ENCODE results near the gene PLCH1. TPM values are rescaled to one million over a fixed set of nuclear protein-coding genes. Genes with fewer than 3 reads are reported as not detected.

PLCH1 gene
- total RNA-seq, 1 experiment from 2014 or later: 1.4 TPM

DNA sequence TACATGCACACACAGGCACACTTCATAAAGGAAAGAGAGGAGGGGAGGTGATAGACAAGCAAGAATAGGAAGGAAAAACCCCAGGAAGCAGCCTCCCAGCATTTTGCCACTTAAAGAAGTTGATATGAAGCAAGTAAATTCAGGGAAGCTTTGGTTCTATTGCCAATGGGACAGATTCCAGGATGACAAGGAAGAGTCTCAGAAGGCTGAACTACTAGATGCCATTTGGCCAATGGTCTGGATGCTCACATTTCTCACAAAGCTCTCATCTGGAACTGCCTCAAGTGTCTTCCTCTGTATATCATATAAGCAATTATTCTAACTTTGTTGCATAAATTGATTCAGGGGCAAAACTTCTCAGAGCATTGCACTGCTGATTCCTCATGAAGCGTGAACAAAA lies 372.6 kb downstream of the PLCH1 start:
- Histone ChIP-seq H3F3A (ENCODE audit: insufficient read depth, low read depth) (no peaks in the 10 kb centered on the region), H3K4me3 (no peak overlapping the region), H3K9me3 (ENCODE audit: insufficient read depth, low read depth) (no peaks in the 10 kb centered on the region), H3K4me2 (no peak overlapping the region), H3K9me2 (ENCODE audit: insufficient read depth) (no peaks in the 10 kb centered on the region), H3K79me2 (ENCODE audit: low read depth) (no peaks in the 10 kb centered on the region), H3K27ac (no peak overlapping the region), H2AFZ (no peak overlapping the region), H4K20me1 (ENCODE audit: insufficient read depth) (no peaks in the 10 kb centered on the region), H3K4me1 (replicated peaks; ENCODE audit: insufficient read depth) (no peaks in the 10 kb centered on the region), H3K27me3 (ENCODE audit: insufficient read depth, low read depth) (no peaks in the 10 kb centered on the region), H3K36me3 (ENCODE audit: low read depth) (no peaks in the 10 kb centered on the region)
- intact Hi-C loops (cut with micrococcal nuclease; ENCODE audit: unreplicated experiment): no loop called here
- ChIA-PET CTCF (no interaction called here), POLR2A (ENCODE audit: unreplicated experiment) (no interaction called here)
- no peak for DNase-seq
- BruUV-seq (replicated peaks): no TSS peak
- TF ChIP-seq EZH2 (IDR thresholded peaks at IDR 0.05; ENCODE audit: low read depth): no peak
- TF ChIP-seq, protein P1, sequence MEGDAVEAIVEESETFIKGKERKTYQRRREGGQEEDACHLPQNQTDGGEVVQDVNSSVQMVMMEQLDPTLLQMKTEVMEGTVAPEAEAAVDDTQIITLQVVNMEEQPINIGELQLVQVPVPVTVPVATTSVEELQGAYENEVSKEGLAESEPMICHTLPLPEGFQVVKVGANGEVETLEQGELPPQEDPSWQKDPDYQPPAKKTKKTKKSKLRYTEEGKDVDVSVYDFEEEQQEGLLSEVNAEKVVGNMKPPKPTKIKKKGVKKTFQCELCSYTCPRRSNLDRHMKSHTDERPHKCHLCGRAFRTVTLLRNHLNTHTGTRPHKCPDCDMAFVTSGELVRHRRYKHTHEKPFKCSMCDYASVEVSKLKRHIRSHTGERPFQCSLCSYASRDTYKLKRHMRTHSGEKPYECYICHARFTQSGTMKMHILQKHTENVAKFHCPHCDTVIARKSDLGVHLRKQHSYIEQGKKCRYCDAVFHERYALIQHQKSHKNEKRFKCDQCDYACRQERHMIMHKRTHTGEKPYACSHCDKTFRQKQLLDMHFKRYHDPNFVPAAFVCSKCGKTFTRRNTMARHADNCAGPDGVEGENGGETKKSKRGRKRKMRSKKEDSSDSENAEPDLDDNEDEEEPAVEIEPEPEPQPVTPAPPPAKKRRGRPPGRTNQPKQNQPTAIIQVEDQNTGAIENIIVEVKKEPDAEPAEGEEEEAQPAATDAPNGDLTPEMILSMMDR (conservative IDR thresholded peaks at IDR 0.05): no peak

DNA sequence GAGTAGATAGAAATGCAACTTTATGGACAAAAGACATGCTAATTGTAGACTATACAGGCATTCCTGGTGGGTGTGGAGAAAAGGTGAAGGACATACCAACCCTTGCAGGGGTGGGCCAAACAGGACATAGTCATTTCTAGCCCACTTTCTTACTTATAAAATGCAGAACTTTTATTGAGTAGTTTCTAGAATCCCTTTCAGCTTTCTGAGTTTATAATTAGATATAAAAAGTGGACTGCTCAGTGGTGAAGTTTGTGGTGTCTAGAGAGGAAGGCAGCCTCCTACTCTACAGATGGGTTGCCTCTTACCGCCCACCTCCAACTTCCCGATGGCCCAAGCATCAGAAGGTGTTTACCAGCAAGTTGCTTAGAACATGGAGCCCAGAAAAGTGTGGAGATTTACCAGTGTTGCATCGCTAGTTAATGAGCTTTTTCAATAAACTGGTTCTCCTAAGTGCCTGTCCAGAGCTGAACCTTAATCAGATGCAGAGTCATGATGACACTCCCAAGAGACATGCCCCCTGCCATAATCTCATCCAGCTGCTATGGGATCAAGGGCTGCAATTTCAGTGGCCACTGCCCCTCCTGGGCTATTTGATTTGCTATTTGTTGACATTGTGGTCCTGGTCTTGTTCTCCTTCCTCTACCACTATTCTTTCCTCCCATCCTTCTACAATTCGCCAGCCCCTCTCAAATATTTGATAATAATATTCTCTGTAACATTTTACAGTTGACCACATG lies 373.9 kb downstream of the PLCH1 start:
- intact Hi-C loops (cut with micrococcal nuclease; ENCODE audit: unreplicated experiment): no loop called here
- CTCF ChIA-PET: no interaction called here
- TF ChIP-seq, protein P1 (conservative IDR thresholded peaks at IDR 0.05): no peak
- TF ChIP-seq EZH2 (IDR thresholded peaks at IDR 0.05; ENCODE audit: low read depth): no peak
- H3K36me3 ChIP-seq (ENCODE audit: low read depth): no peaks in the 10 kb centered on the region
- no peaks in the 10 kb centered on the region for H3F3A ChIP-seq (ENCODE audit: insufficient read depth, low read depth)
- POLR2A ChIA-PET (ENCODE audit: unreplicated experiment): no interaction called here
- no peaks in the 10 kb centered on the region for H3K79me2 ChIP-seq (ENCODE audit: low read depth)
- H3K9me3 ChIP-seq (ENCODE audit: insufficient read depth, low read depth): no peaks in the 10 kb centered on the region
- no peaks in the 10 kb centered on the region for H3K4me1 ChIP-seq (replicated peaks; ENCODE audit: insufficient read depth)
- no peak overlapping the region for H3K4me2 ChIP-seq
- no peak overlapping the region for H3K27ac ChIP-seq
- DNase-seq: no peak
- no peak overlapping the region for H2AFZ ChIP-seq
- H4K20me1 ChIP-seq (ENCODE audit: insufficient read depth): no peaks in the 10 kb centered on the region
- no peak overlapping the region for H3K4me3 ChIP-seq
- no TSS peak for BruUV-seq (replicated peaks)
- no peaks in the 10 kb centered on the region for H3K9me2 ChIP-seq (ENCODE audit: insufficient read depth)
- no peaks in the 10 kb centered on the region for H3K27me3 ChIP-seq (ENCODE audit: insufficient read depth, low read depth)

DNA sequence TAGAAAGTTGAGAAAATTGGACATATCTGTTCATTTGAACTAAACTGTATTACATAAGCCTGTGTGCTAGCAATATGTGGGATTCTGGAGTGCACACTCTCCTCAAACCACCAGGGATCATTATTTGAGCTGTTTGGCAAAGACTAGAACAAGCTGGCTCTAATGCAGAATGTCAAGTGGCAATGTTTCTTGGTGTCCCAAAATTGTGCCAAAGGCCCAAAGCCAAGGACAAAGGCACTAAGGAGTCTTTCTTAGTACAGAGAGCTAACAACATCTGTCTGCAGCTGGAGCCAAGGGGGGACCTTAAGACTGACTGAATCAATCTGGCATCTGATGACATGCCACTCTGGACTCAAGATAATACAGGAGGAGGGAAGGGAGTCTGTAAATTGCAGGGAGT lies 374.7 kb downstream of the PLCH1 start:
- no peaks in the 10 kb centered on the region for H3K27me3 ChIP-seq (ENCODE audit: insufficient read depth, low read depth)
- no peaks in the 10 kb centered on the region for H3K36me3 ChIP-seq (ENCODE audit: low read depth)
- intact Hi-C loops (cut with micrococcal nuclease; ENCODE audit: unreplicated experiment): no loop called here
- H3K9me3 ChIP-seq (ENCODE audit: insufficient read depth, low read depth): peaks cover 2% of the 10 kb centered on the region; the same call in 1 of the 2 replicates
- no peaks in the 10 kb centered on the region for H3K4me1 ChIP-seq (replicated peaks; ENCODE audit: insufficient read depth)
- H3K4me3 ChIP-seq: no peak overlapping the region
- CTCF ChIA-PET: no interaction called here
- no peaks in the 10 kb centered on the region for H3K79me2 ChIP-seq (ENCODE audit: low read depth)
- no peaks in the 10 kb centered on the region for H3F3A ChIP-seq (ENCODE audit: insufficient read depth, low read depth)
- no peak for DNase-seq
- POLR2A ChIA-PET (ENCODE audit: unreplicated experiment): no interaction called here
- H3K9me2 ChIP-seq (ENCODE audit: insufficient read depth): no peaks in the 10 kb centered on the region
- H3K4me2 ChIP-seq: no peak overlapping the region
- TF ChIP-seq, protein P1 (conservative IDR thresholded peaks at IDR 0.05): no peak
- TF ChIP-seq EZH2 (IDR thresholded peaks at IDR 0.05; ENCODE audit: low read depth): no peak
- no peak overlapping the region for H3K27ac ChIP-seq
- BruUV-seq (replicated peaks): no TSS peak
- H4K20me1 ChIP-seq (ENCODE audit: insufficient read depth): no peaks in the 10 kb centered on the region
- H2AFZ ChIP-seq: no peak overlapping the region
